ENCODE measurements around the gene TP73.

The TP73 gene

GRCh38 chr1:3708791-3709190, 56.5 kb downstream of the TP73 start:
- DNase-seq (ENCODE audit: low read depth in 3 of 3), result no peak

DNA sequence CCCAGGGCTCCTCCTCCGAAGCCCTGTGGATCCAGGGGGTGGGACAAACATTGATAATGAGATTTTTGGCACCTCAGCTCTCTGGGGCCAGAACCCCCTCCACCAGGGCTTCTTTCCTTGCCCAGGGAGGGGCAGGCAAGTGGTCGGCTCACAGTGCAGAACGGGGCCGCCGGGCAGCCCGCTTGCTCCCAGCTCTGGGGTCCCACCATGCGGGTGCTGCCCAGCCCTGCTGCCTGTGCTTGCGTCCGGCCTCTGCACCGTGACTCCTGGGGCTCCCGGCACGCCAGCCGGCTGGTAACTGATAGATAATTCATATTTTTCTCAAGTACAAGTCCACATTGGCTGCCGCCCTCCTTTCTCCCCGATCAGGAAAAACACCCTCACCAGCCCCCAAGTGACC, 57.9 kb downstream of the TP73 start:
- DNase-seq (ENCODE audit: low read depth in 3 of 3), result no peak

GRCh38 chr1:3711381-3711779, 59.1 kb downstream of the TP73 start:
- no peak for DNase-seq (ENCODE audit: low read depth in 3 of 3)

- DNase-seq (ENCODE audit: low read depth in 3 of 3), result no peak
Observed at GRCh38 chr1:3711780-3712451, 59.6 kb downstream of the TP73 start.

GRCh38 chr1:3712573-3713535, 60.5 kb downstream of the TP73 start:
- no peak for DNase-seq (ENCODE audit: low read depth in 3 of 3)

DNA sequence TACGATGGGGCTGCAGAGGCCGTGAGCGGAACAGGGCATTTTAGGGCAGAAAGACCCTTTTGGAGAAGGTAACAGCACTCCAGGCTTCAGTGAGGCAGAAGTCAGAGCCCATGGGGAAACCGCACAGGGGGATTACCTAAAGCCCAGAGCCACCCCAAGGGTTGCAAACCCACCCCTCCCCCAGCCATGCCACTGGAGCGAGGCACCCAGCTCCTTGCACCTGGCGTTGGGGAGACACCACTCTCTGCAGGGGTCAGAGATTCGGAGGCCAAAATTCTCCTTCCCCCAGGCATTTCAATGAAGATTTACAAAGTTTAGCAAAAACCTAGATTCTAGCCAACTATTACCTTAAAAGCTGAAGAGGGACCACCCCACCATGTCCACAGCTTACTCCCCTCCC, 61.5 kb downstream of the TP73 start:
- DNase-seq (ENCODE audit: low read depth in 3 of 3), result no peak

GRCh38 chr1:3714284-3714741, 62.0 kb downstream of the TP73 start:
- DNase-seq (ENCODE audit: low read depth in 3 of 3), result no peak

DNA sequence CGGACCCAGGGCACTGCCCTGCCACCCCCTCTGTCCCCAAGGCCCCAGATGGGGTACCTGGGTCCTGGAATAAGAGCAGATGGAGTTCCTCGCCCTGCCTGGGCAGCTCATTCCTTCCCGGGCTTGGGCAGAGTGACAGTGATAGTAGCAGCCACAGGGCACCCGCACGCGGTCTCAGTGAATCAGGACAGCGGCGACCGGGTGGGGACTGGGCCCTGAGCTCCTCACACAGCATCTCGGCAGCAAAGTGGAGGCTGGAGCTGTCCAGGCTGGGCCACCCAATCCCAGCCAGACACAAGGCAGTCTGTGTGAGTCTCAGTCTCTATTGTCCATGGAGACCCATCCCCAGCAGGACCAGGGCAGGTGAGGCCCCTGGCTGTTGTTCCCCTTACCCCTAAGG, 62.5 kb downstream of the TP73 start:
- DNase-seq (ENCODE audit: low read depth in 3 of 3), result no peak

DNA sequence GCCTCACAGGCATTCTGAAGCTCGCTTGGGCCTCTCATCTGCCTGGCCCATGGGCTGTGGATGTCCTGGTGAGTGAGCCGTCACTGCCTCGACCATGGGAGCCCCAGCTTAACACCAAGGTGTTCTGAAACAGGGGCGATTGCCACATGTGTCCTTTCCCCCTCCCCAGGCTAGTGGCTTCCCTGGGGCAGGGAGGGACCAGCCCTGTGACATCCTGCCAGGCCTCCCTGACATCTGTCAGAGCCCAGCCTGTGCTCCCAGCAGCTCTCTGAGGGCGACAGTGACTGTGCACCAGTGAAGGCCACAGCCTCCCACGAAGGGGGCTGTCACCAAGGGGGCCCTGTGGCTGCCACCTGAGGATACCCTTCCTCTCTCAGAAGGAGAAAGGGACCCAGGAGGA, 64.0 kb downstream of the TP73 start:
- no peak for DNase-seq (ENCODE audit: low read depth in 3 of 3)

DNA sequence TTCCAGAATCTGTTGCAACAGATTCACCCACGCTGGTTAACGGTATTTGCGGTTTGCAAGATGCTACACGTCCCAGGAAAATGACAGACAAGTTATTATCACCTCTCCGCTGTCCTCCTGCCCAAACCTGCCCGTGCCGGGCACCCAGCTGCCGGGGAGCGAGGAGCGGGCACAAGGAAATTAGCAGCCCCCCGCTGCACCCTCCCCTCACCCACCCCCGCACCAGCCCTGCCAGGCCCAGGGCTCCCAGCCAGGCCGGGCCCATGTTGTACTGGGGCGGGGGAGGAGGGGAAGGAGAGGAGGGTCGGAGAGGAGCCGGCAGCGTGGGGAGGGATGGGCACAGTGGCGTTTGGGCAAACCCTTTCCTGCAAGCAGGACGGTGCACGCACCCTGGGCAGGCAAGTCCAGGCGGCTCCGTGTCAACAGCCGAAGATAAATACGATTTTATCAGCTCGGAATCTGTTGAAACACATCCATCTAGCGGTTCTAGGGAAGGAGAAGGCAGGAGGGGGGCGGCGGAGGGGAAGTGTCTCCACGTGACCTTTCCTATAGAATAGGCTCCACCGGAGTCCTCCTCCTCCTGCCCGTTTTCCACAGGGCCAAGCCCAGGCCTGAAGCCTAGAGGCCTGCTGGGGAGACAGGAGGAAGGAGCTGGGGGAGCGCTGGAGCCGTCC, 64.9 kb downstream of the TP73 start:
- no peak for DNase-seq (ENCODE audit: low read depth in 3 of 3)

DNA sequence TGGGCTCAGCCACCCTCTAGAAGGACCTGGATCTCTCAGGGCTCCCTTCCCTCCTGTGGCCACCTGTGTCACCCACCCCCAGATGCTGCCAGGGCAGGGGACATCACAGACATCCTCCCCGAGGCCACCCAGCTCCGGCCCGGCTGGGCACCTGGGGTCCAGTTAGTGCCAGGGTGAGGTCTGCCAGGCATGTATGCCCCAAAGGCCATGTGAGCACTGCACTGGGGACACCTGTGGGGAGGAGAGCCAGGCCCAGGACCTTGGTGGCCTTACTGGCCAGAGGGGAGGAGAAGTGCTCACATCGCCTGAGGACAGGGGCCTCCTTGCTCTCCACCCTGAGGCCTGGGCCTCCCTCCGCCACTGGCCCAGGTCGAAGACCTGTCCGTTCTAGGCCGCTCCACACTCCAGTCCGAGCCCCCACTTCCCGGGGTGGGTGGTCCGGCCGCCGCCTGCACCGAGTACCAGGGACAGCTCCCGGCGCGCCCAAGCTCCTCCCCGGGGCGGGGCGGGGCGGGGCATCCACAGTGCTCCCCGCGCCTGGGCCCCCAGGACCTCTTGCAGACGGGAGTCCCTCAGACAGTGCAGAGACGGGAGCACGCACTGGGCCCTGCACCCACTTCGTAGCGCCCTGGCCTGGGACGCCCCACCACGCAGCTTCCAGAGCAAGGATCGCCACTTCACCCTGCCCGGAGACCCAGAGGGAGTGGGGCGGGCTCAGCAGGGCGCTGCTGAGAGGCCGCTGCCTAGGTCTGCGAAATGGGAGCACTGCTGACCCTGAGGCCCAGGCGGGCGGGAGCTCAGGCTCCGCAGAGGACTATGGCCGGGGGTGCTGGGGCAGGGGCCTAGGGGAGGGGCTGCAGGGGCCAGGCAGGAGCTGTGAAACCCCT, 65.6 kb downstream of the TP73 start:
- DNase-seq (ENCODE audit: low read depth in 3 of 3), result no peak

DNA sequence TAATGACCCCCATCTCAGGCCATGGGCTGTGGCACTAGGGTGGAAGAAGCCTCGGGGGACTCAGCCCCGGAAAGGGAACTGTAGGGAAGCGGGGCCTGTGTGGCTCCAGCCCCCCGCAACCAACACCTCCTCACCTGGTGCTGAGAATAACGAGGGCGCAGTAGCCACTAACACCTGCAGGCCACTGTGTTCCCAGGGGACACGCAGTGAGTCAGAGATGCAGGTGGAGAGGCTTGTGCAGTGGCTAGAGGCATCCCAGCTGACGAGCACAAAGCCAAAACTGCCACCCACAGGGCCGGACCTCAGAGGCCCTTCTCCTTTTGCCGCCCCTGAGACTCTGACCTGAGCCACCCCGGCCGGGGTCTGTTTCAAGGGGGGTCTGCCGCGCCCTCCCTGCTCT, 66.4 kb downstream of the TP73 start:
- no peak for DNase-seq (ENCODE audit: low read depth in 3 of 3)

DNA sequence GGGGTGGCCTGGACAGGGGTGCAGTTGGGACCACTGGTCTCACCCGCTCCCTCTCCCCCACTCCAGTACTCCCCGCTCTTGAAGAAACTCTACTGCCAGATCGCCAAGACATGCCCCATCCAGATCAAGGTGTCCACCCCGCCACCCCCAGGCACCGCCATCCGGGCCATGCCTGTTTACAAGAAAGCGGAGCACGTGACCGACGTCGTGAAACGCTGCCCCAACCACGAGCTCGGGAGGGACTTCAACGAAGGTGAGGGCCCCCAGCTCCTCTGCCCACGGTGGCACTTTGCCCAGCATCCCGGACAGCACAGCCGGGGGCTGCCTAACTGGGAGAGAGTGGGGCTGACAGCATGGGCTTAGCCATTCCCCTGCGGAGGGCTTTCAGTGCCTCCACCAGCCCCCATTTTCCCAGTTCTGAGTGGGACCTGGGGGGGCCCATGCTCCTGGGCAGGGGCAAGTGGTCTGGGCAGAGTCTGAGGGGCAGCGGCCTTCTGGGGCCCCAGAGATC, 69.7 kb downstream of the TP73 start:
- no peak for DNase-seq (ENCODE audit: low read depth in 3 of 3)

GRCh38 chr1:3722846-3723245, 70.5 kb downstream of the TP73 start:
- no peak for DNase-seq (ENCODE audit: low read depth in 3 of 3)

DNA sequence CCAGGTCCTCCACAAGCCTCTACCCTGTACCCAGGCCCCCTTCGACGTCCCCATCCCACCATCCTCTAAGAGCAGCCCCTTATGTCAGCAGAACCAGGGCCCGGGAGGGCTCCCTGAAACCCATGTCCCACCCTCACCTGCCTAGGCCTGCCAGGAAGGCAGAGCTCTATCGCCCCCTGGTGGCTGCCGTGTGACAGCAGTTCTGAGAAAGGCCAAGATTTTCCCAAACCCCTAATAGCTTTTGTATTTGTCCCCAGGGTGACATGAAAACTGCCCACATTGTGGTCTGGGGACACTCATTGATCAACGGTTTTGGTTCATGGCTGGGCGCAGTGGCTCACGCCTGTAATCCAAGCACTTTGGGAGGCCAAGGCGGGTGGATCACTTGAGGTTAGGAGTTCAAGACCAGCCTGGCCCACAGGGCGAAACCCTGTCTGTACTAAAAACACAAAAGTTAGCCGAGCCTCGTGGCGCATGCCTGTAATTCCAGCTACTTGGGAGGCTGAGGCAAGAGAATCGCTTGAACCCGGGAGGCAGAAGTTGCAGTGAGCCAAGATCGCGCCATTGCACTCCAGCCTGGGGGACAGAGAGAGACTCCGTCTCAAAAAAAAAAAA, 72.2 kb downstream of the TP73 start:
- DNase-seq (ENCODE audit: low read depth in 3 of 3), result peak; percentile 63 to 80 (median 71)

DNA sequence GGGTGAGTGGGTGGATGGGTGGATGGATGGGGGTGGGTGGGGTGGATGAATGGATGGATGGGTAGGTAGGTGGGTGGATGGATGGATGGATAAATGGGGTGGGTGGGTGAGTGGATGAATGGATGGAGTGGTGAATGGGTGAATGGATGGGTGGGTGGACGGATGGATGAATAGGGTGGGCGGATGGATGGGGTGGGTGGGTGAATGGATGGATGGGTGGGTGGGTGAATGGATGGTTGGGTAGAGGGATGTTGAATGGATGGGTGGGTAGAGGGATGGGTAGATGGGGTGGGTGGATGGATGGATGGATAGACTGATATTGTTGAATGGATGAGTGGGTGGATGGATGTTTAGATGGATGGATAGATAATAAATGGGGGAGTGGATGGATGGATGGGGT, 73.0 kb downstream of the TP73 start:
- DNase-seq (ENCODE audit: low read depth in 3 of 3), result no peak

GRCh38 chr1:3727042-3727824, 74.9 kb downstream of the TP73 start:
- no peak for DNase-seq (ENCODE audit: low read depth in 3 of 3)

DNA sequence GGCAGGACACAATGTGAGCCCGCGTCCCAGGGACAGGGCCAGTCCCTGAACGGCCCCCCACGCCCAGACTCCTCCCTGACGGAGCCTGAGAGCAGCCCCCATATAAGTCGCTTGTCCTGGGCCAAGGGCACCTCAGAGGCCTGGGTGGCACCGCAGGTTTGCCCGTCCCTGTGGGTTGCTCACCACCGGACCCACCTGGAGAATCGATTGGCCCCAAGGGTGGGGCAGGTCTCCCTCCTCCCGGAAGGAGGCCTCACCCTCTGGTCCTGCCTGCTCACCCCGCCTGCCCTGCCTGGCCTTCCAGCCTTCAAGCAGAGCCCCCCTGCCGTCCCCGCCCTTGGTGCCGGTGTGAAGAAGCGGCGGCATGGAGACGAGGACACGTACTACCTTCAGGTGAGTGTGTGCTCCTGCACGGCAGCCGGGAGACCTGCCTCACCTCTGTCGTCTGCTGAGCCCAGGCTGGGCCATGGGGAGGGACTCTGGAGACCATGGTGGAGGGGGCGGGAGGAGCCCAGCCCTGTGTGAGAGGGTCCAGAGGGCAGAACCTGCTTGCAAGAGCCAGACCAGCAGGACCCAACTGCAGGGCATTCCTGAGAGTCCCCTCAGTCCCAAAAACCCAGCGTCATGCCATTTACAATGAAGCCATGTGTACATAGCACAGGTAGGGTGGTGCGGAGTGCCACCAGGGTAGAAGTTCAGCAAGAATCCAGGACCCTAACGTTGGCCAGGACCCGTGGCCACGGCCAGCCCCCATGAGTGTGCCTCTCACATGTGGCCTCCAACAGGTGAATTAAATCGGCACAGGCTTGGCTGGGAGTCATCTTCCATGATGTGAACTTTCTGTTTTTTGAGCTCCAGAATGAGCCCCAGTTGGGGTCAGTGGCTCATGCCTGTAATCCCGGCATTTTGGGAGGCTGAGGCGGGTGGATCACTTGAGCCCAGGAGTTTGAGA, 75.8 kb downstream of the TP73 start:
- DNase-seq (ENCODE audit: low read depth in 3 of 3), result no peak
